ENCODE data around the gene MACF1.
"Not testable (repeated sequence)": the region's sequence is repeated elsewhere in the genome, so short reads cannot be mapped to it uniquely, and the experiment has no call there.

The MACF1 gene

GRCh38 chr1:39204441-39205081 is at the start of gene MACF1:
Gene MACF1, plus strand, starts transcription at chr1:39204695. Its CDS starts 328 bp downstream, at chr1:39205023.
- DNase-seq (ENCODE audit: low read depth in 2 of 2): no peak

GRCh38 chr1:39157304-39157703 is 47.2 kb upstream of the MACF1 start:
- DNase-seq (ENCODE audit: low read depth in 2 of 2): no peak

GRCh38 chr1:39158327-39159086 is 46.0 kb upstream of the MACF1 start:
- DNase-seq (ENCODE audit: low read depth in 2 of 2): no peak

- no peak for DNase-seq (ENCODE audit: low read depth in 2 of 2)
Measured at GRCh38 chr1:39159224-39160036, 45.1 kb upstream of the MACF1 start.

- no peak for DNase-seq (ENCODE audit: low read depth in 2 of 2)
Measured at GRCh38 chr1:39160703-39161102, 43.8 kb upstream of the MACF1 start.

GRCh38 chr1:39161811-39162210 is 42.7 kb upstream of the MACF1 start:
- not testable (repeated sequence) for DNase-seq (ENCODE audit: low read depth in 2 of 2)

GRCh38 chr1:39163469-39163868 is 41.0 kb upstream of the MACF1 start:
- DNase-seq (ENCODE audit: low read depth in 2 of 2): no peak

GRCh38 chr1:39164256-39164655 is 40.2 kb upstream of the MACF1 start:
- DNase-seq (ENCODE audit: low read depth in 2 of 2): no peak

GRCh38 chr1:39165049-39165448 is 39.4 kb upstream of the MACF1 start:
- no peak for DNase-seq (ENCODE audit: low read depth in 2 of 2)

GRCh38 chr1:39165488-39165887 is 39.0 kb upstream of the MACF1 start:
- DNase-seq (ENCODE audit: low read depth in 2 of 2): no peak

GRCh38 chr1:39167632-39168209 is 36.8 kb upstream of the MACF1 start:
- no peak for DNase-seq (ENCODE audit: low read depth in 2 of 2)

GRCh38 chr1:39168301-39169080 is 36.0 kb upstream of the MACF1 start:
- no peak for DNase-seq (ENCODE audit: low read depth in 2 of 2)

- DNase-seq (ENCODE audit: low read depth in 2 of 2): no peak
Measured at GRCh38 chr1:39170731-39171667, 33.5 kb upstream of the MACF1 start.

- no peak for DNase-seq (ENCODE audit: low read depth in 2 of 2)
Measured at GRCh38 chr1:39173119-39173994, 31.1 kb upstream of the MACF1 start.

GRCh38 chr1:39173995-39174380 is 30.5 kb upstream of the MACF1 start:
- no peak for DNase-seq (ENCODE audit: low read depth in 2 of 2)

- DNase-seq (ENCODE audit: low read depth in 2 of 2): no peak
Measured at GRCh38 chr1:39174390-39175081, 30.0 kb upstream of the MACF1 start.

GRCh38 chr1:39177706-39178105 is 26.8 kb upstream of the MACF1 start:
- no peak for DNase-seq (ENCODE audit: low read depth in 2 of 2)

- DNase-seq (ENCODE audit: low read depth in 2 of 2): no peak
Measured at GRCh38 chr1:39178541-39179431, 25.7 kb upstream of the MACF1 start.

All from stimulated activated CD8-positive, alpha-beta memory T cell treated with anti-CD3 and anti-CD28 coated beads, Interleukin-7, amount 100 ng/mL, for 1 hour (primary cell).